HEK293 (cell line): Measurements from ENCODE around the gene RTBDN.

ENCODE experiments used
- CTCF ChIA-PET: fragments of 350-600 bp; formaldehyde crosslinking; extraction: SDS; loops from one replicate; lab custom pipeline; 2021; ENCODE audit warnings: antibody characterized with exemption; lab: Yijun Ruan, JAX
- POLR2A ChIA-PET: fragments of 300-600 bp; formaldehyde crosslinking; extraction: SDS; loops from one replicate; lab custom pipeline; 2020; ENCODE audit warnings: antibody characterized with exemption, inconsistent platforms; lab: Yijun Ruan, JAX
- H3K27ac ChIP-seq: fragments of 200-500 bp; sonication (Bioruptor generic); 2 replicates; pipeline ENCODE4 v1.5.1; 2014; ENCODE audit warnings: low read depth, low read length, control low read depth, inconsistent platforms; ENCODE audit errors: extremely low read depth
- H3K36me3 ChIP-seq, 2 experiments: fragments of 200-500 bp in 1 of 2; sonication (Bioruptor generic) in 1 of 2; 1 replicate in 1 of 2; 2 replicates in 1 of 2; pipeline ENCODE4 v1.5.1; 2014 to 2017; ENCODE audit warnings: inconsistent platforms in 2 of 2, low read length in 2 of 2; ENCODE audit not compliant: control insufficient read depth in 2 of 2, insufficient read depth in 1 of 2
- H3K4me1 ChIP-seq: fragments of 200-500 bp; sonication (Bioruptor generic); 2 replicates; pipeline ENCODE4 v1.5.1; 2014; ENCODE audit warnings: mild to moderate bottlenecking, low read length, inconsistent platforms; ENCODE audit not compliant: control insufficient read depth, insufficient read depth
- H3K4me3 ChIP-seq: 2 replicates; pipeline ENCODE4 v1.5.1; 2011; ENCODE audit warnings: low read depth, mild to moderate bottlenecking, control low read depth, low read length, moderate library complexity
- H3K9me3 ChIP-seq: fragments of 200-500 bp; sonication (Bioruptor generic); 2 replicates; pipeline ENCODE4 v1.5.1; 2014; ENCODE audit warnings: low read depth, low read length, inconsistent platforms; ENCODE audit not compliant: control insufficient read depth, insufficient read depth
- KLF10 ChIP-seq: fragments of 450-650 bp; IDR thresholded peaks from 2 replicates; pipeline ENCODE4 v1.5.1; 2018; ENCODE audit warnings: missing biosample characterization, mild to moderate bottlenecking, missing genetic modification characterization
- KLF16 ChIP-seq: fragments of 450-650 bp; formaldehyde crosslinking; IDR thresholded peaks from 2 replicates; pipeline ENCODE4 v1.5.1; 2017; ENCODE audit warnings: missing biosample characterization, missing genetic modification characterization
- MZF1 ChIP-seq: fragments of 450-650 bp; formaldehyde crosslinking; IDR thresholded peaks from 2 replicates; pipeline ENCODE4 v1.5.1; 2017; ENCODE audit warnings: missing biosample characterization, missing genetic modification characterization, borderline replicate concordance
- ZEB2 ChIP-seq: fragments of 450-650 bp; formaldehyde crosslinking; IDR thresholded peaks from 2 replicates; pipeline ENCODE4 v1.5.1; 2016; ENCODE audit warnings: missing biosample characterization, missing genetic modification characterization
- ZFP41 ChIP-seq: fragments of 450-650 bp; formaldehyde crosslinking; IDR thresholded peaks from 2 replicates; pipeline ENCODE4 v1.5.1; 2016; ENCODE audit warnings: missing biosample characterization, missing genetic modification characterization, borderline replicate concordance
- ZNF324 ChIP-seq: fragments of 450-650 bp; formaldehyde crosslinking; IDR thresholded peaks from 2 replicates; pipeline ENCODE4 v1.5.1; 2016; ENCODE audit warnings: missing biosample characterization, missing genetic modification characterization
- ZNF350 ChIP-seq: fragments of 450-650 bp; formaldehyde crosslinking; IDR thresholded peaks from 2 replicates; pipeline ENCODE4 v1.5.0; 2017; ENCODE audit warnings: missing biosample characterization, mild to moderate bottlenecking, missing genetic modification characterization
- ZNF404 ChIP-seq: fragments of 450-650 bp; formaldehyde crosslinking; IDR thresholded peaks from 2 replicates; pipeline ENCODE4 v1.5.1; 2017; ENCODE audit warnings: missing biosample characterization, missing genetic modification characterization
- ZNF558 ChIP-seq: fragments of 450-650 bp; formaldehyde crosslinking; IDR thresholded peaks from 2 replicates; pipeline ENCODE4 v1.5.1; 2016; ENCODE audit warnings: missing biosample characterization, missing genetic modification characterization
- ZNF596 ChIP-seq: fragments of 450-650 bp; IDR thresholded peaks from 2 replicates; pipeline ENCODE4 v1.5.0; 2018; ENCODE audit warnings: missing biosample characterization, mild to moderate bottlenecking, missing genetic modification characterization, moderate library complexity
- ZNF610 ChIP-seq: fragments of 450-650 bp; formaldehyde crosslinking; IDR thresholded peaks from 2 replicates; pipeline ENCODE4 v1.5.1; 2016; ENCODE audit warnings: missing biosample characterization, missing genetic modification characterization, borderline replicate concordance
- ZNF629 ChIP-seq: fragments of 450-650 bp; formaldehyde crosslinking; IDR thresholded peaks from 2 replicates; pipeline ENCODE4 v1.5.1; 2017; ENCODE audit warnings: missing biosample characterization, missing genetic modification characterization
- TF ChIP-seq, protein P1 (sequence below): fragments of 450-650 bp; formaldehyde crosslinking; IDR thresholded peaks from 2 replicates; pipeline ENCODE4 v1.5.1; 2016; ENCODE audit warnings: missing biosample characterization, missing genetic modification characterization
- TF ChIP-seq, protein P2 (sequence below): fragments of 450-650 bp; formaldehyde crosslinking; IDR thresholded peaks from 2 replicates; pipeline ENCODE4 v1.5.1; 2017; ENCODE audit warnings: missing biosample characterization, missing genetic modification characterization
- TF ChIP-seq, protein P3 (sequence below): fragments of 450-650 bp; formaldehyde crosslinking; IDR thresholded peaks from 2 replicates; pipeline ENCODE4 v1.5.1; 2016; ENCODE audit warnings: missing biosample characterization, missing genetic modification characterization, borderline replicate concordance
- TF ChIP-seq, protein P4 (sequence below): sonication (generic); formaldehyde crosslinking; IDR thresholded peaks from 2 replicates; pipeline ENCODE4 v1.8.1; 2022; ENCODE audit warnings: mild to moderate bottlenecking, moderate library complexity, missing genetic modification reagents

Gene RTBDN

DNA sequence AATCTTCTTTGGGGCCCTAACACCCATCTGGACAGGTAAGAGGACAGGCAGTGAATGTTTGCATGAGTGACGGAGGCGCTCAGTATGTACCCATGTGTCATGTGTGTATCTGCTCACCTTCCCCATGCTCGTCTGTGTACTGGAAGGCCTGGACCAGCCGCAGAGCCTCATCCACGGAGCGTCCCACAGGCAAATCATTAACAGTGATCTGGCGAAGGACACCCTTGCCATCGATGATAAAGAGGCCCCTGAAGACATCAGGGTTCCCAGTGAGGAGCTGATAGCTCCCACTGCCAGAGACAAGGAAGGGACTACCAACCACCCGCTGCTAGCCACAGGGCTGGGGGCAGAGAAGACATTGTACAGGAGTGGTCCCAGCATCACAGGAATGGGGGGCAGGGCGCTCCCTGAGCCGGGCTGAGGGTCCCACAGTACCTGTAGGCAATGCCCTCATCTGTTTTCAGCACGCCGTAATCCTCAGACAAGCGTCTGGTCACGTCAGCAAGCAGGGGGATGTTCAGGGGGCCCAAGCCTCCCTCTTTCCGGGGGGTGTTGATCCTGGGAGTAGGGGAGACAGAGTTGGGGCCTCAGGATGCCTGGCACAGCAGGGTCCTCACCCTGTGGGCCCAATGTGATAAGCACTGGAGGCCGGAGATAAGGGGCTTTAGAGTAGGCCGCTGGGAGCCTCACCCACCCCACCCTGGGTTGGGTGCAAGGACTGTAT is 34.5 kb downstream of the RTBDN start:
- Histone ChIP-seq H3K4me1 (no peaks in the 10 kb centered on the region), H3K36me3 (peaks cover 14 to 29% of the 10 kb centered on the region in 2 experiments; a peak in 2 of 3 replicates), H3K4me3 (no peak overlapping the region)
- ChIA-PET CTCF (interaction anchor here (0.7 to 16.5 kb wide), 7 partner anchors 22 to 236 kb away, joined by 3 to 386 read pairs (median 5); partner anchors contain the start of gene HOOK2), POLR2A (interaction anchor here (0.7 to 2.8 kb wide), 3 partner anchors 8 to 22 kb away, joined by 4 to 18 read pairs (median 10); partner anchors contain the start of gene JUNB)
- TF ChIP-seq MZF1 (tag by site-specific recombination) = no peak
- TF ChIP-seq ZNF558 = no peak
- TF ChIP-seq ZNF629 (tag by site-specific recombination) = no peak
- TF ChIP-seq, protein P1, sequence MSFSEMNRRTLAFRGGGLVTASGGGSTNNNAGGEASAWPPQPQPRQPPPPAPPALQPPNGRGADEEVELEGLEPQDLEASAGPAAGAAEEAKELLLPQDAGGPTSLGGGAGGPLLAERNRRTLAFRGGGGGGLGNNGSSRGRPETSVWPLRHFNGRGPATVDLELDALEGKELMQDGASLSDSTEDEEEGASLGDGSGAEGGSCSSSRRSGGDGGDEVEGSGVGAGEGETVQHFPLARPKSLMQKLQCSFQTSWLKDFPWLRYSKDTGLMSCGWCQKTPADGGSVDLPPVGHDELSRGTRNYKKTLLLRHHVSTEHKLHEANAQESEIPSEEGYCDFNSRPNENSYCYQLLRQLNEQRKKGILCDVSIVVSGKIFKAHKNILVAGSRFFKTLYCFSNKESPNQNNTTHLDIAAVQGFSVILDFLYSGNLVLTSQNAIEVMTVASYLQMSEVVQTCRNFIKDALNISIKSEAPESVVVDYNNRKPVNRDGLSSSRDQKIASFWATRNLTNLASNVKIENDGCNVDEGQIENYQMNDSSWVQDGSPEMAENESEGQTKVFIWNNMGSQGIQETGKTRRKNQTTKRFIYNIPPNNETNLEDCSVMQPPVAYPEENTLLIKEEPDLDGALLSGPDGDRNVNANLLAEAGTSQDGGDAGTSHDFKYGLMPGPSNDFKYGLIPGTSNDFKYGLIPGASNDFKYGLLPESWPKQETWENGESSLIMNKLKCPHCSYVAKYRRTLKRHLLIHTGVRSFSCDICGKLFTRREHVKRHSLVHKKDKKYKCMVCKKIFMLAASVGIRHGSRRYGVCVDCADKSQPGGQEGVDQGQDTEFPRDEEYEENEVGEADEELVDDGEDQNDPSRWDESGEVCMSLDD (tag by site-specific recombination) = no peak
- no peak for TF ChIP-seq ZNF610 (tag by site-specific recombination)
- TF ChIP-seq, protein P2, sequence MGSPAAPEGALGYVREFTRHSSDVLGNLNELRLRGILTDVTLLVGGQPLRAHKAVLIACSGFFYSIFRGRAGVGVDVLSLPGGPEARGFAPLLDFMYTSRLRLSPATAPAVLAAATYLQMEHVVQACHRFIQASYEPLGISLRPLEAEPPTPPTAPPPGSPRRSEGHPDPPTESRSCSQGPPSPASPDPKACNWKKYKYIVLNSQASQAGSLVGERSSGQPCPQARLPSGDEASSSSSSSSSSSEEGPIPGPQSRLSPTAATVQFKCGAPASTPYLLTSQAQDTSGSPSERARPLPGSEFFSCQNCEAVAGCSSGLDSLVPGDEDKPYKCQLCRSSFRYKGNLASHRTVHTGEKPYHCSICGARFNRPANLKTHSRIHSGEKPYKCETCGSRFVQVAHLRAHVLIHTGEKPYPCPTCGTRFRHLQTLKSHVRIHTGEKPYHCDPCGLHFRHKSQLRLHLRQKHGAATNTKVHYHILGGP (tag by site-specific recombination) = no peak
- TF ChIP-seq ZNF350 (tag by site-specific recombination) = no peak
- TF ChIP-seq ZNF404 (tag by site-specific recombination) = no peak
- TF ChIP-seq, protein P3, sequence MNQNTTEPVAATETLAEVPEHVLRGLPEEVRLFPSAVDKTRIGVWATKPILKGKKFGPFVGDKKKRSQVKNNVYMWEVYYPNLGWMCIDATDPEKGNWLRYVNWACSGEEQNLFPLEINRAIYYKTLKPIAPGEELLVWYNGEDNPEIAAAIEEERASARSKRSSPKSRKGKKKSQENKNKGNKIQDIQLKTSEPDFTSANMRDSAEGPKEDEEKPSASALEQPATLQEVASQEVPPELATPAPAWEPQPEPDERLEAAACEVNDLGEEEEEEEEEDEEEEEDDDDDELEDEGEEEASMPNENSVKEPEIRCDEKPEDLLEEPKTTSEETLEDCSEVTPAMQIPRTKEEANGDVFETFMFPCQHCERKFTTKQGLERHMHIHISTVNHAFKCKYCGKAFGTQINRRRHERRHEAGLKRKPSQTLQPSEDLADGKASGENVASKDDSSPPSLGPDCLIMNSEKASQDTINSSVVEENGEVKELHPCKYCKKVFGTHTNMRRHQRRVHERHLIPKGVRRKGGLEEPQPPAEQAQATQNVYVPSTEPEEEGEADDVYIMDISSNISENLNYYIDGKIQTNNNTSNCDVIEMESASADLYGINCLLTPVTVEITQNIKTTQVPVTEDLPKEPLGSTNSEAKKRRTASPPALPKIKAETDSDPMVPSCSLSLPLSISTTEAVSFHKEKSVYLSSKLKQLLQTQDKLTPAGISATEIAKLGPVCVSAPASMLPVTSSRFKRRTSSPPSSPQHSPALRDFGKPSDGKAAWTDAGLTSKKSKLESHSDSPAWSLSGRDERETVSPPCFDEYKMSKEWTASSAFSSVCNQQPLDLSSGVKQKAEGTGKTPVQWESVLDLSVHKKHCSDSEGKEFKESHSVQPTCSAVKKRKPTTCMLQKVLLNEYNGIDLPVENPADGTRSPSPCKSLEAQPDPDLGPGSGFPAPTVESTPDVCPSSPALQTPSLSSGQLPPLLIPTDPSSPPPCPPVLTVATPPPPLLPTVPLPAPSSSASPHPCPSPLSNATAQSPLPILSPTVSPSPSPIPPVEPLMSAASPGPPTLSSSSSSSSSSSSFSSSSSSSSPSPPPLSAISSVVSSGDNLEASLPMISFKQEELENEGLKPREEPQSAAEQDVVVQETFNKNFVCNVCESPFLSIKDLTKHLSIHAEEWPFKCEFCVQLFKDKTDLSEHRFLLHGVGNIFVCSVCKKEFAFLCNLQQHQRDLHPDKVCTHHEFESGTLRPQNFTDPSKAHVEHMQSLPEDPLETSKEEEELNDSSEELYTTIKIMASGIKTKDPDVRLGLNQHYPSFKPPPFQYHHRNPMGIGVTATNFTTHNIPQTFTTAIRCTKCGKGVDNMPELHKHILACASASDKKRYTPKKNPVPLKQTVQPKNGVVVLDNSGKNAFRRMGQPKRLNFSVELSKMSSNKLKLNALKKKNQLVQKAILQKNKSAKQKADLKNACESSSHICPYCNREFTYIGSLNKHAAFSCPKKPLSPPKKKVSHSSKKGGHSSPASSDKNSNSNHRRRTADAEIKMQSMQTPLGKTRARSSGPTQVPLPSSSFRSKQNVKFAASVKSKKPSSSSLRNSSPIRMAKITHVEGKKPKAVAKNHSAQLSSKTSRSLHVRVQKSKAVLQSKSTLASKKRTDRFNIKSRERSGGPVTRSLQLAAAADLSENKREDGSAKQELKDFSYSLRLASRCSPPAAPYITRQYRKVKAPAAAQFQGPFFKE = no peak
- no peak for TF ChIP-seq ZNF596
- TF ChIP-seq ZEB2 (tag by site-specific recombination) = no peak
- TF ChIP-seq ZNF324 (tag by site-specific recombination) = no peak
- TF ChIP-seq, protein P4, sequence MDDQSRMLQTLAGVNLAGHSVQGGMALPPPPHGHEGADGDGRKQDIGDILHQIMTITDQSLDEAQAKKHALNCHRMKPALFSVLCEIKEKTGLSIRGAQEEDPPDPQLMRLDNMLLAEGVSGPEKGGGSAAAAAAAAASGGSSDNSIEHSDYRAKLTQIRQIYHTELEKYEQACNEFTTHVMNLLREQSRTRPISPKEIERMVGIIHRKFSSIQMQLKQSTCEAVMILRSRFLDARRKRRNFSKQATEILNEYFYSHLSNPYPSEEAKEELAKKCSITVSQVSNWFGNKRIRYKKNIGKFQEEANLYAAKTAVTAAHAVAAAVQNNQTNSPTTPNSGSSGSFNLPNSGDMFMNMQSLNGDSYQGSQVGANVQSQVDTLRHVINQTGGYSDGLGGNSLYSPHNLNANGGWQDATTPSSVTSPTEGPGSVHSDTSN = no peak
- no peak for TF ChIP-seq ZFP41 (tag by site-specific recombination)
- TF ChIP-seq KLF16 (tag by site-specific recombination) = no peak
- TF ChIP-seq KLF10 (tag by site-specific recombination) = no peak
- TF ChIP-seq, all 188 proteins: peak for 0
- no peak overlapping the region for H3K27ac ChIP-seq
- H3K9me3 ChIP-seq = no peaks in the 10 kb centered on the region
